Epithelial cell of esophagus (primary cell): ENCODE measurements around the gene MAFF.
A peak's percentile ranks its signal among the peaks of the same experiment; 100 is the strongest.

Source experiments
- DNase-seq: peaks from one replicate; pipeline ENCODE4 v3.0.0; 2010; ENCODE audit warnings: low read depth
- H3K4me3 ChIP-seq: 2 replicates; pipeline ENCODE4 v1.5.1; 2011; ENCODE audit warnings: mild to moderate bottlenecking, low read length, control low read depth
- CTCF ChIP-seq: IDR thresholded peaks from 2 replicates; pipeline ENCODE4 v1.5.1; 2011; ENCODE audit warnings: low read depth, mild to moderate bottlenecking, low read length, control low read depth, inconsistent platforms; ENCODE audit not compliant: insufficient read depth; ENCODE audit errors: missing control alignments

Gene MAFF

GRCh38 chr22:38196791-38197419 lies 4.9 kb upstream of the MAFF start:
- no peak for TF ChIP-seq CTCF
- DNase-seq, result no peak
- H3K4me3 ChIP-seq, result no peak overlapping the region

GRCh38 chr22:38199826-38200559 lies 1.8 kb upstream of the MAFF start:
- H3K4me3 ChIP-seq, result no peak overlapping the region
- TF ChIP-seq CTCF, result no peak
- DNase-seq, result no peak

- no peak for TF ChIP-seq CTCF
- no peak for DNase-seq
- H3K4me3 ChIP-seq, result peak overlapping the region; percentile 32
Measured at GRCh38 chr22:38201371-38201710, 453 bp upstream of the MAFF start.

GRCh38 chr22:38202437-38203089 lies 769 bp downstream of the MAFF start:
- TF ChIP-seq CTCF, result no peak
- DNase-seq, result peak; percentile 84
- peak overlapping the region; percentile 65 for H3K4me3 ChIP-seq

GRCh38 chr22:38203090-38203810 lies 1.5 kb downstream of the MAFF start:
- no peak for TF ChIP-seq CTCF
- DNase-seq, result peak; percentile 70
- H3K4me3 ChIP-seq, result peak overlapping the region; percentile 65

GRCh38 chr22:38203855-38204514 lies 2.2 kb downstream of the MAFF start:
- H3K4me3 ChIP-seq, result no peak overlapping the region
- no peak for DNase-seq
- no peak for TF ChIP-seq CTCF
